MM.1S (cell line): Measurements from ENCODE around the gene LAMC1.

Experiments
- DNase-seq: peaks from one replicate; pipeline ENCODE4 v3.0.0-alpha.2; 2015
- H2AFZ ChIP-seq: fragments of 300-600 bp; sonication (generic); 2 replicates; pipeline ENCODE4 v1.6.0; 2016; ENCODE audit warnings: antibody characterized with exemption, low read length
- H3F3A ChIP-seq: fragments of 300-600 bp; sonication (generic); 2 replicates; pipeline ENCODE4 v1.6.1; 2016; ENCODE audit warnings: mild to moderate bottlenecking, antibody characterized with exemption, low read length, moderate library complexity, mixed read lengths; ENCODE audit not compliant: insufficient read depth
- H3K27ac ChIP-seq: fragments of 300-600 bp; sonication (generic); 2 replicates; pipeline ENCODE4 v1.5.1; 2016; ENCODE audit warnings: mild to moderate bottlenecking, low read length
- H3K27me3 ChIP-seq: fragments of 300-600 bp; sonication (generic); replicated peaks from 2 replicates; pipeline ENCODE4 v1.6.0; 2016; ENCODE audit warnings: low read length; ENCODE audit not compliant: insufficient read depth
- H3K36me3 ChIP-seq: fragments of 300-600 bp; sonication (generic); replicated peaks from 2 replicates; pipeline ENCODE4 v1.6.1; 2016; ENCODE audit warnings: mild to moderate bottlenecking, low read length, mixed read lengths; ENCODE audit not compliant: insufficient read depth
- H3K4me1 ChIP-seq: fragments of 300-600 bp; sonication (generic); 2 replicates; pipeline ENCODE4 v1.6.1; 2016; ENCODE audit warnings: low read length, mixed read lengths
- H3K4me2 ChIP-seq: fragments of 300-600 bp; sonication (generic); 2 replicates; pipeline ENCODE4 v1.6.0; 2016; ENCODE audit warnings: low read depth, low read length
- H3K4me3 ChIP-seq: fragments of 300-600 bp; sonication (generic); 2 replicates; pipeline ENCODE4 v1.5.1; 2016; ENCODE audit warnings: low read length, mixed read lengths
- H3K79me2 ChIP-seq: fragments of 300-600 bp; sonication (generic); 2 replicates; pipeline ENCODE4 v1.6.1; 2016; ENCODE audit warnings: mixed run types, low read length, mixed read lengths
- H3K9ac ChIP-seq: fragments of 300-600 bp; sonication (generic); 2 replicates; pipeline ENCODE4 v1.6.1; 2016; ENCODE audit warnings: low read length, mixed read lengths
- H3K9me2 ChIP-seq: fragments of 300-600 bp; sonication (generic); replicated peaks from 2 replicates; pipeline ENCODE4 v1.6.1; 2016; ENCODE audit warnings: mild to moderate bottlenecking, low read length, mixed read lengths; ENCODE audit not compliant: insufficient read depth
- H3K9me3 ChIP-seq: fragments of 300-600 bp; sonication (generic); replicated peaks from 2 replicates; pipeline ENCODE4 v1.6.1; 2016; ENCODE audit warnings: mild to moderate bottlenecking, low read length, mixed read lengths; ENCODE audit not compliant: insufficient read depth
- H4K20me1 ChIP-seq: fragments of 300-600 bp; sonication (generic); 2 replicates; pipeline ENCODE4 v1.6.1; 2016; ENCODE audit warnings: mild to moderate bottlenecking, low read length, moderate library complexity, mixed read lengths; ENCODE audit not compliant: insufficient read depth
- CTCF ChIP-seq: fragments of 300-600 bp; sonication (generic); IDR thresholded peaks from 2 replicates; pipeline ENCODE4 v1.5.1; 2016; ENCODE audit warnings: antibody characterized with exemption, low read length, mixed read lengths
- EZH2 ChIP-seq: fragments of 300-600 bp; sonication (generic); optimal IDR thresholded peaks from 2 replicates; pipeline ENCODE3; 2017; ENCODE audit warnings: low read depth, mild to moderate bottlenecking, antibody characterized with exemption, low read length, mixed read lengths
- EZH2phosphoT487 ChIP-seq: fragments of 300-600 bp; sonication (generic); IDR thresholded peaks from 2 replicates; pipeline ENCODE4 v1.6.1; 2018; ENCODE audit warnings: antibody characterized with exemption, low read length

Gene LAMC1

GRCh38 chr1:183101081-183101480 lies 77.9 kb downstream of the LAMC1 start:
- H3K9me3 ChIP-seq: no peaks in the 10 kb centered on the region
- no peak overlapping the region for H3K4me3 ChIP-seq
- no peaks in the 10 kb centered on the region for H3K36me3 ChIP-seq
- no peaks in the 10 kb centered on the region for H3K4me1 ChIP-seq
- H3K4me2 ChIP-seq: no peak overlapping the region
- H3K27me3 ChIP-seq: no peaks in the 10 kb centered on the region
- H3K79me2 ChIP-seq: no peaks in the 10 kb centered on the region
- no peak overlapping the region for H2AFZ ChIP-seq
- H3K9me2 ChIP-seq: no peaks in the 10 kb centered on the region
- H4K20me1 ChIP-seq: no peaks in the 10 kb centered on the region
- DNase-seq: no peak
- no peak overlapping the region for H3K27ac ChIP-seq
- no peaks in the 10 kb centered on the region for H3F3A ChIP-seq
- TF ChIP-seq EZH2phosphoT487 (no peak), EZH2 (no peak), CTCF (no peak)
- no peak overlapping the region for H3K9ac ChIP-seq

GRCh38 chr1:183101841-183102276 lies 78.6 kb downstream of the LAMC1 start:
- Histone ChIP-seq H3K9me3 (no peaks in the 10 kb centered on the region), H3K9me2 (no peaks in the 10 kb centered on the region), H3K4me1 (no peaks in the 10 kb centered on the region), H4K20me1 (no peaks in the 10 kb centered on the region), H3K4me3 (no peak overlapping the region), H3K79me2 (no peaks in the 10 kb centered on the region), H3K36me3 (no peaks in the 10 kb centered on the region), H3F3A (no peaks in the 10 kb centered on the region), H3K9ac (no peak overlapping the region), H3K4me2 (no peak overlapping the region), H3K27me3 (no peaks in the 10 kb centered on the region), H2AFZ (no peak overlapping the region), H3K27ac (no peak overlapping the region)
- TF ChIP-seq EZH2 (no peak), CTCF (no peak), EZH2phosphoT487 (no peak)
- no peak for DNase-seq

- DNase-seq: no peak
- Histone ChIP-seq H3K4me3 (no peak overlapping the region), H3K27me3 (no peaks in the 10 kb centered on the region), H3K79me2 (no peaks in the 10 kb centered on the region), H3K27ac (no peak overlapping the region), H3K4me2 (no peak overlapping the region), H3K9me3 (no peaks in the 10 kb centered on the region), H2AFZ (no peak overlapping the region), H3K4me1 (no peaks in the 10 kb centered on the region), H4K20me1 (no peaks in the 10 kb centered on the region), H3K9me2 (no peaks in the 10 kb centered on the region), H3K9ac (no peak overlapping the region), H3K36me3 (no peaks in the 10 kb centered on the region), H3F3A (no peaks in the 10 kb centered on the region)
- TF ChIP-seq CTCF: no peak
- TF ChIP-seq EZH2: no peak
- no peak for TF ChIP-seq EZH2phosphoT487
Observed at GRCh38 chr1:183103147-183103546, 79.9 kb downstream of the LAMC1 start.
